HepG2 (cell line): ENCODE measurements around the gene ZDHHC14.

Experiments
- ARID2 ChIP-seq: sonication (generic); formaldehyde crosslinking; IDR thresholded peaks from 2 replicates; pipeline ENCODE4 v1.8.1; 2022; ENCODE audit warnings: mild to moderate bottlenecking, missing genetic modification reagents, borderline replicate concordance
- ATAD3A ChIP-seq: sonication (generic); formaldehyde crosslinking; IDR thresholded peaks from 2 replicates; pipeline ENCODE4 v1.4.0; 2020; ENCODE audit warnings: missing genetic modification reagents
- PRMT3 ChIP-seq: sonication (generic); formaldehyde crosslinking; IDR thresholded peaks from 2 replicates; pipeline ENCODE4 v1.8.1; 2022; ENCODE audit warnings: low read depth, mild to moderate bottlenecking, moderate library complexity, missing genetic modification reagents, borderline replicate concordance
- SKI ChIP-seq: fragments of 450-650 bp; IDR thresholded peaks from one replicate; pipeline ENCODE4 v1.6.1; 2018; ENCODE audit warnings: mild to moderate bottlenecking; ENCODE audit not compliant: partially characterized antibody
- SRSF1 ChIP-seq: fragments of 200-400 bp; formaldehyde crosslinking; optimal IDR thresholded peaks from 2 replicates; pipeline ENCODE3; 2017; ENCODE audit warnings: mild to moderate bottlenecking, low read depth, low read length, moderate library complexity
- TAF1 ChIP-seq: sonication (generic); formaldehyde crosslinking; IDR thresholded peaks from 2 replicates; pipeline ENCODE4 v1.4.0; 2020; ENCODE audit warnings: missing genetic modification reagents
- UBTF ChIP-seq: sonication (generic); formaldehyde crosslinking; IDR thresholded peaks from 2 replicates; pipeline ENCODE4 v1.4.0; 2020; ENCODE audit warnings: mild to moderate bottlenecking, missing genetic modification reagents
- ZNF274 ChIP-seq: sonication (generic); formaldehyde crosslinking; IDR thresholded peaks from 2 replicates; pipeline ENCODE4 v1.5.1; 2020; ENCODE audit warnings: mild to moderate bottlenecking, missing genetic modification reagents
- ZNF3 ChIP-seq: IDR thresholded peaks from 2 replicates; pipeline ENCODE4 v1.7.0; 2017; ENCODE audit warnings: inconsistent platforms
- ZNF547 ChIP-seq: sonication (generic); formaldehyde crosslinking; IDR thresholded peaks from 2 replicates; pipeline ENCODE4 v1.5.1; 2020; ENCODE audit warnings: mild to moderate bottlenecking, missing genetic modification reagents

GRCh38 chr6:157570104-157570503 is 189.1 kb downstream of the ZDHHC14 start:
- TF ChIP-seq ATAD3A (CRISPR knock-in tag) = no peak
- TF ChIP-seq TAF1 (CRISPR knock-in tag) = no peak
- no peak for TF ChIP-seq SKI
- TF ChIP-seq SRSF1 = no peak
- no peak for TF ChIP-seq ZNF274 (CRISPR knock-in tag)
- TF ChIP-seq ARID2 = no peak
- no peak for TF ChIP-seq UBTF
- no peak for TF ChIP-seq PRMT3 (CRISPR knock-in tag)
- TF ChIP-seq ZNF3 = no peak
- TF ChIP-seq ZNF547 = no peak
